Measurements from ENCODE around the gene GNA15. TPM values are rescaled to one million over a fixed set of nuclear protein-coding genes. Genes with fewer than 3 reads are reported as not detected.
A peak's percentile ranks its signal among the peaks of the same experiment; 100 is the strongest.
"Not testable (repeated sequence)": the region's sequence is repeated elsewhere in the genome, so short reads cannot be mapped to it uniquely, and the experiment has no call there.

GNA15 gene
- total RNA-seq, 1 donor from 2014 or later = 1.2 TPM

DNA sequence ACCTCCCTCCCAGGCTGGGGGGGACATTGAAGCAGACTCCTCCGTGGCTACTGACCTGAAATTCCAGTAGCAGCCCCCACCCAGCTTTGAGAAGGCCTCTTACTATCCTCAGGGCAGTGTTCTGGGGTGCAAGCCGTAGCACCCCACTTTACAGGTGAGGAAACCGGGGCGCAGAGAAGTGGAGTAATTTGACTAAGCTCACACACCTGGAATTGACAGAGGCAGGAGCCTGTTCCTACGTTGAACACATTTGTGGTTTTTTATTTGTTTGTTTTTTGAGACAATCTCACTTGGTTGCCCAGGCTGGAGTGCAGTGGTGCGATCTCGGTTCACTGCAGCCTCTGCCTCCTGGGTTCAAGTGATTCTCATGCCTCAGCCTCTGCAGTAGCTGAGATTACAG is 28.1 kb downstream of the GNA15 start:
- TF ChIP-seq, protein P1, sequence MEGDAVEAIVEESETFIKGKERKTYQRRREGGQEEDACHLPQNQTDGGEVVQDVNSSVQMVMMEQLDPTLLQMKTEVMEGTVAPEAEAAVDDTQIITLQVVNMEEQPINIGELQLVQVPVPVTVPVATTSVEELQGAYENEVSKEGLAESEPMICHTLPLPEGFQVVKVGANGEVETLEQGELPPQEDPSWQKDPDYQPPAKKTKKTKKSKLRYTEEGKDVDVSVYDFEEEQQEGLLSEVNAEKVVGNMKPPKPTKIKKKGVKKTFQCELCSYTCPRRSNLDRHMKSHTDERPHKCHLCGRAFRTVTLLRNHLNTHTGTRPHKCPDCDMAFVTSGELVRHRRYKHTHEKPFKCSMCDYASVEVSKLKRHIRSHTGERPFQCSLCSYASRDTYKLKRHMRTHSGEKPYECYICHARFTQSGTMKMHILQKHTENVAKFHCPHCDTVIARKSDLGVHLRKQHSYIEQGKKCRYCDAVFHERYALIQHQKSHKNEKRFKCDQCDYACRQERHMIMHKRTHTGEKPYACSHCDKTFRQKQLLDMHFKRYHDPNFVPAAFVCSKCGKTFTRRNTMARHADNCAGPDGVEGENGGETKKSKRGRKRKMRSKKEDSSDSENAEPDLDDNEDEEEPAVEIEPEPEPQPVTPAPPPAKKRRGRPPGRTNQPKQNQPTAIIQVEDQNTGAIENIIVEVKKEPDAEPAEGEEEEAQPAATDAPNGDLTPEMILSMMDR (conservative IDR thresholded peaks at IDR 0.05; ENCODE audit: low read depth, low read length) = no peak
- H3K4me3 ChIP-seq (ENCODE audit: low read depth, low read length) = no peak overlapping the region
- no peak for DNase-seq (ENCODE audit: low read depth)

DNA sequence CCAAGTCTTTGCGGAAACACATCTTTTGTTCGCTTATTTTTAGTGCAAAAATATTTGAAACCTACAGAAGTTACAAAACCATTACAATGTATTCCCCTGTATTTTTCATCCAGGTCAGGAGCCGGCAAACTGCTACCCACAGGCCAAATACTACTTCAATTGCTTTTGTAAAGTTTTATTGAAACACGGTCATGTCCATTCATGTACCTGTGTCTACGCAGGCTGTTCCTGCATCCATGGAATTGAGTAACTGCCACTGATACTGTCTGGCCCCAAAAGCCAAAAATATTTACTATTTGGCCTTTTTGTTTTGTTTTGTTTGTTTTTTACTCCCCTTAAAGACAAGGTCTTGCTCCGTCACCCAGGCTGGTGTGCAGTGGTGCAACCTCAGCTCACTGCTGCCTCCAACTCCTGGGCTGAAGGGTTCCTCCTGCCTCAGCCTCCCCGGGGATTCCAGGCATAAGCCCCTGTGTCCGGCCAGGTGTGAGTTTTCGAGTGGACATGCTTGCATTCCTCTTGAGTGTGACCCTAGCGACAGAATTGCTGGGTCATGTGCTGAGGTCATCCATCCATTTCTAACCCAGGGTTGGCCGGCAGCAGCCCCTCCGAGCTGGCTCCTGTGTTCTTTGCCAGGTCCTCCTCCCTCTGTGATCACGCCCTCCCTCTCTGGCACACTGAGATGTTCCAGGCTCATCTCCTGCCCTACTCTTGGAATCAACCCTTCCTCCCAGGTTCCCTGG is 31.9 kb downstream of the GNA15 start:
- DNase-seq (ENCODE audit: low read depth) = no peak
- TF ChIP-seq, protein P1 (conservative IDR thresholded peaks at IDR 0.05; ENCODE audit: low read depth, low read length) = no peak
- H3K4me3 ChIP-seq (ENCODE audit: low read depth, low read length) = no peak overlapping the region

DNA sequence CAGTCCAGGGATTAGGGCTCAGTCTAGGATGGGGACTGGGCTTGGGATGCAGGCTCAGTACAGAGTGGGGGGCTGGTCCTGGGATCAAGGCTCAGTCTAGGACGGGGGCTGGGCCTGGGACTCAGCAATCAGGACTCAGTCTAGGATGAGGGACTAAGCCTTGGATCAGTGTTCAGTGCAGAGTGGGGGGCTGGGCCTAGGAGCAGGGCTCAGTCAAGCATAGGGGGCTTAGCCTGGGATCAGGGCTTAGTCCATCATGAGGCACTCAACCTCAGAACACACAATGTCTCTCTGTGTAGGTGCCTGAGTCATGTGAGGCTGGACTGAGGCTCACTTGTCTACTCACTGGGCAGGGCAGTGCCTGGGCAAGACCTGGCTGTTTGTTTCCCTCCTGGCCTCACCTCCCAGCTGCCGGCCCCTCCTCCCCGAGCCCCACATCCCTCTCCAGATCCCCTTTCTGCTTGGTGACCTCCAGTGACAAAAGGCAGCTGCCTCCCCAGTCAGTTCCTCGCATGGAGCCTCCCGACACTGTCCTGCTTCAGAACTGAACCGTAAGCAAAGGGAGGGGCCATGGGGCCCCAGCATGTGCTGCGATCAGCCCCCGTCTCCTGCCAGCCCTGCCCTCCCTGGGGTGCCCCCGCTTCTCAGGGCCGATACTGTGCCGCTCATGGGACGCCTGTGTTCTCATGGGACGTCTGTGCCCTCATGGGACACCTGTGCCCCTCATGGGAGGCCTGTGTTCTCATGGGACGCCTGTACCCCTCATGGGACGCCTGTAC is 36.2 kb downstream of the GNA15 start:
- TF ChIP-seq, protein P1 (conservative IDR thresholded peaks at IDR 0.05; ENCODE audit: low read depth, low read length) = no peak
- DNase-seq (ENCODE audit: low read depth) = no peak
- H3K4me3 ChIP-seq (ENCODE audit: low read depth, low read length) = no peak overlapping the region

DNA sequence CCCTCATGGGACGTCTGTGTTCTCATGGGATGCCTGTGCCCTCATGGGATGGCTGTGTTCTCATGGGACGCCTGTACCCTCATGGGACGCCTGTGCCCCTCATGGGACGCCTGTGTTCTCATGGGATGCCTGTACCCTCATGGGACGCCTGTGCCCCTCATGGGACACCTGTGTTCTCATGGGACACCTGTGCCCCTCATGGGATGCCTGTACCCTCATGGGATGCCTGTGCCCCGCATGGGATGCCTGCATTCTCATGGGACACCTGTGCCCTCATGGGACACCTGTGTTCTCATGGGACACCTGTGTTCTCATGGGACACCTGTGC is 36.8 kb downstream of the GNA15 start:
- not testable (repeated sequence) for DNase-seq (ENCODE audit: low read depth); H3K4me3 ChIP-seq (ENCODE audit: low read depth, low read length)

DNA sequence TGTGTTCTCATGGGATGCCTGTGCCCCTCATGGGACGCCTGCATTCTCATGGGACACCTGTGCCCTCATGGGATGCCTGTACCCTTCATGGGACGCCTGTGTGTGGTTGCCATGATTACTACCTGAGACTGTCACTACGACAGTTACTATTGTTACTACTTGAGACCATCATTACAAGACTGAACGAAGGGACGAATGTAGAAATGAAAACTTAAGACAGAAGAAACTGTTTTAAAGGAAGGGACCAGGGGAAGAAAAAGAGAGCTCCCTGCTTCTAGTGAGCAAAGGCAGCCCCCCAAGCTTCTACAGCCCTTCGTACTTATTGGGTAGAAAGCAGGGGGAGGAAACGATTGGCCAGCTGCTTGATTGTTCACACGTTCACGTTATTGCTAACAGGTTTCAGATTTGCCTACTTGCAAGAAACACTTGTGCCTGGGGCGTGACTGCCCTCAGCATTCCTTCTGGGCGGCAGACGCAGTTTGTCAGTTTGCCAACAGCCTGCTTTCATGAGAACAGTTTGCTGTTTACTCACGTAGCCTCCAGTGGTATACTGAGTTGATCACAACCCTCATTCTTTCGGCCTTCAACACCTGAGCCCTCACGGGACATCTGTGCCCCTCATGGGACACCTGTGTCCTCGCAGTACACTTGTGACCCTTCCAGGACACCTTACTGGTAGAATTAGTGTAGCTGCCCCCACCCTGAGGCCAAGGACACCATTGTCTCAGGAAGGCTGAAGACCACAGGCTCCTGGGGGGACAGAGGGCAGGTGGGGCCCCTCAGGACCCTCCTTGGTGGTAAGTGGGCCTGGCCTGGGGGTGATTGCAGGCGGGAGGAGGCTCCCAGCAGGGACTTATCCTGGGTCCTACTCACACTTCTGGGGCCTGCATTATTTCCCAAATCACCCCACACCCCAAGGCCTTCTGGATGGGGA is 40.2 kb downstream of the GNA15 start:
- DNase-seq (ENCODE audit: low read depth) = peak; percentile 42
- H3K4me3 ChIP-seq (ENCODE audit: low read depth, low read length) = no peak overlapping the region
- TF ChIP-seq, protein P1 (conservative IDR thresholded peaks at IDR 0.05; ENCODE audit: low read depth, low read length) = no peak

DNA sequence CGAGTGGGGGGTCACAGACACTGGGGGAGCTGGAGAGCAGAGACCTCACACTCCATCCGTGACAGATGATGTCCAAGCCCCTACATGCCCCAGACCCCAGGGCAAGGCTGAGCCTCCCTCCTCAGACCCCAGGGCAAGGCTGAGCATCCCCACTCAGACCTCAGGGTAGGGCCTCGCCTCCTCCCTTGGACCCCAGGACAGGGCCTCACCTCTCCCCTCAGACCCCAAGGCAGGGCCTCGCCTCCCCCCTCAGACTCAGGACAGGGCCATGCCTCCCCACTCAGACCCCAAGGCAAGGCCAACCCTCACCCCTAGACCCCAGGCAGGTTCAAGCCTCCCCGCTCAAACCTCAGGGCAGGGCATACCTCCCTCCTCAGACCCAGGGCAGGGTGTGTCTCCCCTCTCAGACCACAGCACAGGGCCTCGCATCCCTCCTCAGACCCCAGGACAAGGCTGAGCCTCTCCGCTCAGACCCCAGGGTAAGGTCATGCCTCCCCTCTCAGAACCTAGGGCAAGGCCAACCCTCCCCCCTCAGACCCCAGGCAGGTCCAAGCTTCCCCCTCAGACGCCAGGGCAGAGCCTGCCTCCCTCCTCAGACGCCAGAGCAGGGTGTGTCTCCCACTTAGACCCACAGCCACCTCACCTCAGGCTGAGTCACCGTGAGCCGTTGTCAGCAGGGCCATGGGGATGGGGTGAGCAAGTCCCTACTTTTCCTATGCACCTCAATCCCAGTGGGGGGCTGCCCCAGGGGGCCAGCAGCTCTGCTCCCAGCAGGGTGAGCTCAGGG is 41.1 kb downstream of the GNA15 start:
- H3K4me3 ChIP-seq (ENCODE audit: low read depth, low read length) = no peak overlapping the region
- TF ChIP-seq, protein P1 (conservative IDR thresholded peaks at IDR 0.05; ENCODE audit: low read depth, low read length) = no peak
- no peak for DNase-seq (ENCODE audit: low read depth)
